Endodermal cell (in vitro differentiated cells): ENCODE data around the gene PCDHGB7. TPM values are rescaled to one million over a fixed set of nuclear protein-coding genes. Genes with fewer than 3 reads are reported as not detected.
"Not testable (repeated sequence)": the region's sequence is repeated elsewhere in the genome, so short reads cannot be mapped to it uniquely, and the experiment has no call there.

Source experiments
- DNase-seq: peaks from one replicate; pipeline ENCODE4 v3.0.0-alpha.2; 2017
- H3K27ac ChIP-seq: 2 replicates; pipeline ENCODE4 v1.5.1; 2013; ENCODE audit warnings: mild to moderate bottlenecking, low read depth, low read length, moderate library complexity
- H3K27me3 ChIP-seq: 2 replicates; pipeline ENCODE4 v1.6.1; 2013; ENCODE audit warnings: mild to moderate bottlenecking, low read length, moderate library complexity; ENCODE audit not compliant: insufficient read depth, control insufficient read depth, poor library complexity, severe bottlenecking
- H3K36me3 ChIP-seq: 2 replicates; pipeline ENCODE4 v1.7.0; 2013; ENCODE audit warnings: mild to moderate bottlenecking, low read length, moderate library complexity; ENCODE audit not compliant: control insufficient read depth, insufficient read depth
- H3K4me1 ChIP-seq: one replicate; pipeline ENCODE4 v1.7.0; 2013; ENCODE audit warnings: low read length; ENCODE audit not compliant: control insufficient read depth, insufficient read depth
- H3K4me3 ChIP-seq: 2 replicates; pipeline ENCODE4 v1.5.1; 2013; ENCODE audit warnings: mild to moderate bottlenecking, low read length, moderate library complexity
- H3K9ac ChIP-seq: 2 replicates; pipeline ENCODE4 v1.6.1; 2013; ENCODE audit warnings: mild to moderate bottlenecking, low read length, moderate library complexity; ENCODE audit not compliant: poor library complexity, severe bottlenecking; ENCODE audit errors: extremely low read depth
- H3K9me3 ChIP-seq: 2 replicates; pipeline ENCODE4 v1.6.1; 2013; ENCODE audit warnings: mild to moderate bottlenecking, low read length, moderate library complexity; ENCODE audit not compliant: control insufficient read depth
- H3K27ac Mint-ChIP-seq: 2 replicates; pipeline ENCODE4 v1.8.0; 2020; ENCODE audit warnings: mixed read lengths
- H3K27me3 Mint-ChIP-seq: 2 replicates; pipeline ENCODE4 v1.8.0; 2021; ENCODE audit warnings: mild to moderate bottlenecking, mixed read lengths; ENCODE audit not compliant: insufficient read depth
- H3K36me3 Mint-ChIP-seq: 2 replicates; pipeline ENCODE4 v1.8.0; 2020; ENCODE audit warnings: low read depth, mixed read lengths
- H3K4me1 Mint-ChIP-seq: 2 replicates; pipeline ENCODE4 v1.8.0; 2020; ENCODE audit warnings: mixed read lengths
- H3K4me3 Mint-ChIP-seq: 2 replicates; pipeline ENCODE4 v1.8.0; 2020; ENCODE audit warnings: mild to moderate bottlenecking, moderate library complexity, mixed read lengths
- H3K9me3 Mint-ChIP-seq: 2 replicates; pipeline ENCODE4 v1.8.0; 2020; ENCODE audit warnings: mild to moderate bottlenecking, mixed read lengths
- WGBS, 2 experiments: methylation state at CpG; one replicate each; pipeline versions ENCODE4 v1.1.5 to v1.1.7; 2013; ENCODE audit warnings: missing lambda C conversion rate in 2 of 2, mixed read lengths in 1 of 2; ENCODE audit not compliant: insufficient coverage in 1 of 2, insufficient read length in 1 of 2; 5-methylcytosine and 5-hydroxymethylcytosine counted together
- total RNA-seq, 2 donors: library from RNA; stranded (reverse); fragmentation: NEBNext Ultra II Directional in 1 of 2; extraction: Animal tissue kit (Norgen Biotek cat#: 25700) in 1 of 2; gene quantifications; 2 replicates in 1 of 2; 3 replicates in 1 of 2; pipeline ENCODE4 v1.2.1, GENCODE V29; 2021
- TF ChIP-seq, protein P1 (sequence below): fragments of 200-600 bp; sonication (generic); conservative IDR thresholded peaks from 2 replicates; pipeline ENCODE4 v1.5.0; 2021; ENCODE audit warnings: antibody characterized with exemption, mild to moderate bottlenecking

Gene PCDHGB7
- total RNA-seq, 2 donors from 2014 or later: 15.3 to 19.3 TPM

DNA sequence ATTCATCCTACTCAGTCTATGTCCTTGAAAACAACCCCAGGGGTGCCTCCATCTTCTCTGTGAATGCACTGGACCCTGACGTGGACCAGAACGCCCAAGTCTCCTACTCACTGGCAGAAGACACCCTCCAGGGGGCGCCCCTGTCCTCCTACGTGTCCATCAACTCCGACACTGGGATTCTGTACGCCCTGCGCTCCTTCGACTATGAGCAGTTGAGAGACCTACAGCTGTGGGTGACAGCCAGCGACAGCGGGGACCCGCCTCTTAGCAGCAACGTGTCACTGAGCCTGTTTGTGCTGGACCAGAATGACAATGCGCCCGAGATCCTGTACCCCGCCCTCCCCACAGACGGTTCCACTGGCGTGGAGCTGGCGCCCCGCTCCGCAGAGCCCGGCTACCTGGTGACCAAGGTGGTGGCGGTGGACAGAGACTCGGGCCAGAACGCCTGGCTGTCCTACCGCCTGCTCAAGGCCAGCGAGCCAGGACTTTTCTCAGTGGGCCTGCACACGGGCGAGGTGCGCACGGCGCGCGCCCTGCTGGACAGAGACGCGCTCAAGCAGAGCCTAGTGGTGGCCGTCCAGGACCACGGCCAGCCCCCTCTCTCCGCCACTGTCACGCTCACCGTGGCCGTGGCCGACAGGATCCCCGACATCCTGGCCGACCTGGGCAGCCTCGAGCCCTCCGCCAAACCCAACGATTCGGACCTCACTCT is 41.9 kb upstream of the PCDHGB7 start:
- H3K36me3 Mint-ChIP-seq: peaks cover 42% of the 10 kb centered on the region
- not testable (repeated sequence) for DNase-seq, H3K4me3 ChIP-seq, H3K9ac ChIP-seq, H3K4me1 Mint-ChIP-seq, H3K4me1 ChIP-seq, H3K27me3 Mint-ChIP-seq, H3K4me3 Mint-ChIP-seq, H3K36me3 ChIP-seq, H3K27me3 ChIP-seq, H3K27ac Mint-ChIP-seq, H3K27ac ChIP-seq
- peaks cover 48% of the 10 kb centered on the region for H3K9me3 ChIP-seq
- H3K9me3 Mint-ChIP-seq: peaks cover 52% of the 10 kb centered on the region
- TF ChIP-seq, protein P1, sequence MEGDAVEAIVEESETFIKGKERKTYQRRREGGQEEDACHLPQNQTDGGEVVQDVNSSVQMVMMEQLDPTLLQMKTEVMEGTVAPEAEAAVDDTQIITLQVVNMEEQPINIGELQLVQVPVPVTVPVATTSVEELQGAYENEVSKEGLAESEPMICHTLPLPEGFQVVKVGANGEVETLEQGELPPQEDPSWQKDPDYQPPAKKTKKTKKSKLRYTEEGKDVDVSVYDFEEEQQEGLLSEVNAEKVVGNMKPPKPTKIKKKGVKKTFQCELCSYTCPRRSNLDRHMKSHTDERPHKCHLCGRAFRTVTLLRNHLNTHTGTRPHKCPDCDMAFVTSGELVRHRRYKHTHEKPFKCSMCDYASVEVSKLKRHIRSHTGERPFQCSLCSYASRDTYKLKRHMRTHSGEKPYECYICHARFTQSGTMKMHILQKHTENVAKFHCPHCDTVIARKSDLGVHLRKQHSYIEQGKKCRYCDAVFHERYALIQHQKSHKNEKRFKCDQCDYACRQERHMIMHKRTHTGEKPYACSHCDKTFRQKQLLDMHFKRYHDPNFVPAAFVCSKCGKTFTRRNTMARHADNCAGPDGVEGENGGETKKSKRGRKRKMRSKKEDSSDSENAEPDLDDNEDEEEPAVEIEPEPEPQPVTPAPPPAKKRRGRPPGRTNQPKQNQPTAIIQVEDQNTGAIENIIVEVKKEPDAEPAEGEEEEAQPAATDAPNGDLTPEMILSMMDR: peak; percentile 16
- WGBS, 2 experiments: 88 to 96% methylated on average over 8 to 36 of the region's 48 CpGs

DNA sequence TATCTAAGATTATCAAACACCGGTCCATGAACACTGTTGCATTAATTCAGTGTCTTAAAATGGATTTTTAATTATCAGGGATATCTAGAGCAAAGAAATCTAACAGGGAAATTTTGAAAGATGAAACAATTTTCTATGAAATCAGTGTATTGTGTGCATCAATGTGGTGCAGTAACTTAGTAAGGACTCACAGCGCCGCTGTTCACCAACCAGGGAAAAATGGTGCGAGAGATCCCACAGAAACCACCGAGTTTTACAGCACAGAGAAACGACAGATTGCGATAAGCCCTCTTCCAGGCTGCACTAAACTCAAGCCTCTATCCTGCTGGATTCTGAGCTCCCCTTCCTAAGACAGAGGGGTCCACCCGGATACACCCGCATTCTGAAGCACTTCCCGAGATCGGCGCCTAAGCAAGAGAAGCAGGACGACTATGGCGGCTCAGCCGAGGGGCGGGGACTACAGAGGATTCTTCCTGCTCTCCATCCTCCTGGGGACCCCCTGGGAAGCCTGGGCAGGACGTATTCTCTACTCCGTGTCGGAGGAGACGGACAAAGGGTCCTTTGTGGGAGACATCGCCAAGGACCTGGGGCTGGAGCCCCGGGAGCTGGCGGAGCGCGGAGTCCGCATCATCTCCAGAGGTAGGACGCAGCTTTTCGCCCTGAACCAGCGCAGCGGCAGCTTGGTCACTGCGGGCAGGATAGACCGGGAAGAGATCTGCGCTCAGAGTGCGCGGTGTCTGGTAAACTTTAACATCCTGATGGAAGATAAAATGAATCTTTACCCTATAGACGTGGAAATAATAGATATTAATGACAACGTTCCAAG is 34.8 kb upstream of the PCDHGB7 start, which contains the start of gene PCDHGA7:
PCDHGA7 (plus strand) TSS at position 274 of the 826 bp plus-strand sequence; CDS start at position 432, 158 bp downstream.
- DNase-seq: no peak
- Mint-ChIP-seq H3K4me3 (no peak within 1 kb of the TSS), H3K9me3 (peaks cover 42% of the 10 kb centered on the region)

DNA sequence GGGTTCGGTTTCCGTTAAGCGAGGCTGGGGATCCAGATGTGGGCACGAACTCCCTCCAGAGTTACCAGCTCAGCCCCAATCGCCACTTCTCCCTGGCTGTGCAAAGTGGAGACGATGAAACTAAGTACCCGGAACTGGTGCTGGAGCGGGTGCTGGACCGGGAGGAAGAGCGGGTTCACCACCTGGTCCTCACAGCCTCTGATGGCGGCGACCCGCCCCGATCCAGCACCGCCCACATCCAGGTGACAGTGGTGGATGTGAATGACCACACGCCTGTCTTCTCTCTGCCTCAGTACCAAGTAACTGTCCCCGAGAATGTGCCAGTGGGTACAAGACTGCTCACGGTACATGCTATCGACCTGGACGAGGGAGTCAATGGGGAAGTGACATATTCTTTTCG is 34.1 kb upstream of the PCDHGB7 start:
- peaks cover 36% of the 10 kb centered on the region for H3K9me3 ChIP-seq
- no peaks in the 10 kb centered on the region for H3K36me3 ChIP-seq
- Mint-ChIP-seq H3K4me3 (no peak overlapping the region), H3K4me1 (no peaks in the 10 kb centered on the region), H3K27me3 (peaks cover 3% of the 10 kb centered on the region), H3K9me3 (peaks cover 46% of the 10 kb centered on the region), H3K27ac (no peak overlapping the region), H3K36me3 (peaks cover 26% of the 10 kb centered on the region)
- no peak overlapping the region for H3K4me3 ChIP-seq
- TF ChIP-seq, protein P1: no peak
- 92 to 96% methylated on average over 17 to 21 of the region's 21 CpGs for WGBS, 2 experiments
- no peak overlapping the region for H3K27ac ChIP-seq
- no peak for DNase-seq
- no peaks in the 10 kb centered on the region for H3K4me1 ChIP-seq
- no peak overlapping the region for H3K9ac ChIP-seq
- H3K27me3 ChIP-seq: no peaks in the 10 kb centered on the region

More for the DNA sequence above, 34.8 kb upstream of the PCDHGB7 start, which contains the start of gene PCDHGA7:
- H3K9ac ChIP-seq: no peak within 1 kb of the TSS
- H3K27me3 ChIP-seq: no peaks in the 10 kb centered on the region
- 91 to 95% methylated on average over 33 to 37 of the region's 37 CpGs for WGBS, 2 experiments
- Mint-ChIP-seq H3K27me3 (no peaks in the 10 kb centered on the region), H3K4me1 (no peaks in the 10 kb centered on the region), H3K27ac (no peak within 1 kb of the TSS), H3K36me3 (peaks cover 23% of the 10 kb centered on the region)
- H3K4me1 ChIP-seq: no peaks in the 10 kb centered on the region
- no peaks in the 10 kb centered on the region for H3K36me3 ChIP-seq
- peaks cover 38% of the 10 kb centered on the region for H3K9me3 ChIP-seq
- no peak within 1 kb of the TSS for H3K27ac ChIP-seq
- no peak within 1 kb of the TSS for H3K4me3 ChIP-seq
- TF ChIP-seq, protein P1: no peak
